Smooth muscle cell (in vitro differentiated cells): ENCODE measurements around the gene MDGA2. TPM values are rescaled to one million over a fixed set of nuclear protein-coding genes. Genes with fewer than 3 reads are reported as not detected.
"Not testable (repeated sequence)": the region's sequence is repeated elsewhere in the genome, so short reads cannot be mapped to it uniquely, and the experiment has no call there.

ENCODE experiments used
- DNase-seq: peaks from one replicate; lab custom pipeline; 2025; ENCODE audit not compliant: unreplicated experiment; lab: John Stamatoyannopoulos, UW
- H2AFZ ChIP-seq: fragments of 200-600 bp; sonication (generic); 2 replicates; pipeline ENCODE4 v1.6.0; 2016; ENCODE audit warnings: antibody characterized with exemption, low read depth, mild to moderate bottlenecking
- H3F3A ChIP-seq: fragments of 200-600 bp; sonication (generic); 2 replicates; pipeline ENCODE4 v1.6.0; 2017; ENCODE audit warnings: antibody characterized with exemption, low read depth
- H3K27ac ChIP-seq: fragments of 200-600 bp; sonication (generic); 2 replicates; pipeline ENCODE4 v1.5.1; 2016; ENCODE audit warnings: low read depth, mild to moderate bottlenecking
- H3K27me3 ChIP-seq: fragments of 200-600 bp; sonication (generic); 2 replicates; pipeline ENCODE4 v1.6.1; 2016; ENCODE audit warnings: low read depth, mild to moderate bottlenecking
- H3K36me3 ChIP-seq: fragments of 200-600 bp; sonication (generic); 2 replicates; pipeline ENCODE4 v1.5.1; 2016; ENCODE audit warnings: low read depth
- H3K4me1 ChIP-seq: fragments of 200-600 bp; sonication (generic); 2 replicates; pipeline ENCODE4 v1.5.1; 2016; ENCODE audit warnings: low read depth
- H3K4me2 ChIP-seq: fragments of 200-600 bp; sonication (generic); 2 replicates; pipeline ENCODE4 v1.6.0; 2016; ENCODE audit warnings: mild to moderate bottlenecking
- H3K4me3 ChIP-seq: fragments of 200-600 bp; sonication (generic); 2 replicates; pipeline ENCODE4 v1.5.1; 2016; ENCODE audit warnings: mild to moderate bottlenecking
- H3K79me2 ChIP-seq: fragments of 200-600 bp; sonication (generic); 2 replicates; pipeline ENCODE4 v1.6.0; 2016; ENCODE audit warnings: low read depth, mild to moderate bottlenecking
- H3K9ac ChIP-seq: fragments of 200-600 bp; sonication (generic); 2 replicates; pipeline ENCODE4 v1.6.0; 2016; ENCODE audit warnings: low read depth
- H3K9me3 ChIP-seq: fragments of 200-600 bp; sonication (generic); replicated peaks from 2 replicates; pipeline ENCODE4 v1.5.1; 2016; ENCODE audit warnings: low read depth
- H4K20me1 ChIP-seq: fragments of 200-600 bp; sonication (generic); 2 replicates; pipeline ENCODE4 v1.6.0; 2016; ENCODE audit warnings: low read depth
- CTCF ChIP-seq: fragments of 200-600 bp; sonication (generic); IDR thresholded peaks from 2 replicates; pipeline ENCODE4 v1.5.1; 2017; ENCODE audit warnings: borderline replicate concordance, mild to moderate bottlenecking, antibody characterized with exemption; ENCODE audit not compliant: insufficient read depth, poor library complexity, severe bottlenecking
- WGBS: methylation state at CpG from one replicate; pipeline ENCODE4 v1.1.7; 2016; ENCODE audit warnings: low lambda C conversion rate; 5-methylcytosine and 5-hydroxymethylcytosine counted together
- polyA plus RNA-seq: library from polyadenylated mRNA; unstranded; fragments of >200 nt; fragmentation: Nextera tagmentation; extraction: Ambion mirVana; gene quantifications from 2 replicates; pipeline ENCODE4 v1.2.1, GENCODE V29; 2016
- total RNA-seq: library from RNA; depleted of rRNA; stranded (reverse); fragments of >200 nt; gene quantifications from 2 replicates; pipeline ENCODE4 v1.2.3, GENCODE V29; 2014

Gene MDGA2
- total and polyA plus RNA-seq, 2 experiments from 2014 or later, result 1.4 to 1.8 TPM

- no peak overlapping the region for H3K9ac ChIP-seq
- TF ChIP-seq CTCF, result no peak
These were observed 373.3 kb downstream of the MDGA2 start for GRCh38 chr14:47302121-47302520.

GRCh38 chr14:47300796-47301195 is 374.6 kb downstream of the MDGA2 start:
- no peak for DNase-seq
- H2AFZ ChIP-seq, result no peak overlapping the region
- no peaks in the 10 kb centered on the region for H3K79me2 ChIP-seq
- no peak overlapping the region for H3K4me3 ChIP-seq
- no peaks in the 10 kb centered on the region for H3F3A ChIP-seq
- no peak overlapping the region for H3K27ac ChIP-seq
- H3K4me2 ChIP-seq, result no peak overlapping the region
- no peaks in the 10 kb centered on the region for H3K9me3 ChIP-seq
- no peaks in the 10 kb centered on the region for H3K4me1 ChIP-seq
- no peaks in the 10 kb centered on the region for H3K36me3 ChIP-seq
- 34% methylated on average over 3 of the region's 3 CpGs for WGBS
- no peaks in the 10 kb centered on the region for H3K27me3 ChIP-seq
- TF ChIP-seq CTCF, result no peak
- H4K20me1 ChIP-seq, result no peaks in the 10 kb centered on the region
- H3K9ac ChIP-seq, result no peak overlapping the region

More at GRCh38 chr14:47302121-47302520, 373.3 kb downstream of the MDGA2 start:
- Histone ChIP-seq H3K4me1 (no peaks in the 10 kb centered on the region), H3K79me2 (no peaks in the 10 kb centered on the region), H4K20me1 (no peaks in the 10 kb centered on the region), H3K27ac (no peak overlapping the region), H3K4me2 (no peak overlapping the region), H2AFZ (no peak overlapping the region), H3F3A (no peaks in the 10 kb centered on the region), H3K27me3 (no peaks in the 10 kb centered on the region), H3K36me3 (no peaks in the 10 kb centered on the region), H3K9me3 (no peaks in the 10 kb centered on the region), H3K4me3 (no peak overlapping the region)
- DNase-seq, result no peak
- 76% methylated on average over 2 of the region's 2 CpGs for WGBS

- no peak overlapping the region for H3K4me3 ChIP-seq
- H2AFZ ChIP-seq, result no peak overlapping the region
- no peaks in the 10 kb centered on the region for H3F3A ChIP-seq
- TF ChIP-seq CTCF, result no peak
- no peak for DNase-seq
- H3K9me3 ChIP-seq, result no peaks in the 10 kb centered on the region
- no peaks in the 10 kb centered on the region for H4K20me1 ChIP-seq
- 95% methylated on average over 1 of the region's 1 CpG for WGBS
- no peak overlapping the region for H3K27ac ChIP-seq
- no peak overlapping the region for H3K9ac ChIP-seq
- H3K36me3 ChIP-seq, result no peaks in the 10 kb centered on the region
- no peaks in the 10 kb centered on the region for H3K79me2 ChIP-seq
- no peak overlapping the region for H3K4me2 ChIP-seq
- H3K27me3 ChIP-seq, result no peaks in the 10 kb centered on the region
- H3K4me1 ChIP-seq, result no peaks in the 10 kb centered on the region
These were observed 378.0 kb downstream of the MDGA2 start for GRCh38 chr14:47297374-47297773.

- Histone ChIP-seq H3K36me3 (no peaks in the 10 kb centered on the region), H4K20me1 (no peaks in the 10 kb centered on the region), H3K9ac (no peak overlapping the region), H3K27me3 (no peaks in the 10 kb centered on the region), H3K27ac (no peak overlapping the region), H3K9me3 (no peaks in the 10 kb centered on the region), H3K4me2 (no peak overlapping the region), H3K79me2 (no peaks in the 10 kb centered on the region), H3F3A (no peaks in the 10 kb centered on the region), H2AFZ (no peak overlapping the region), H3K4me1 (no peaks in the 10 kb centered on the region), H3K4me3 (no peak overlapping the region)
- no peak for DNase-seq
- no peak for TF ChIP-seq CTCF
- 100% methylated on average over 1 of the region's 1 CpG for WGBS
These were observed 391.1 kb downstream of the MDGA2 start for GRCh38 chr14:47284283-47284682.

- not testable (repeated sequence) for H3K9ac ChIP-seq, H3K4me3 ChIP-seq, H3K36me3 ChIP-seq, H3K27ac ChIP-seq, H4K20me1 ChIP-seq, H3K9me3 ChIP-seq, H2AFZ ChIP-seq, H3K27me3 ChIP-seq, H3F3A ChIP-seq, H3K4me2 ChIP-seq, H3K4me1 ChIP-seq, DNase-seq, H3K79me2 ChIP-seq
- 97% methylated on average over 16 of the region's 16 CpGs for WGBS
These were observed 393.6 kb downstream of the MDGA2 start for GRCh38 chr14:47281761-47282160.
